IPS-NIHi11 (cell line): ENCODE results near the gene ARHGAP5.

Experiments used
- DNase-seq: peaks from one replicate; pipeline ENCODE4 v3.0.0; 2012; ENCODE audit warnings: mixed read lengths, low spot score

The ARHGAP5 gene

GRCh38 chr14:32075672-32076277 is 1.3 kb upstream of the ARHGAP5 start:
- peak; percentile 39 for DNase-seq

- DNase-seq: peak; percentile 90
Measured at GRCh38 chr14:32076278-32077080, 625 bp upstream of the ARHGAP5 start.

GRCh38 chr14:32078023-32078857 is 1.1 kb downstream of the ARHGAP5 start:
- peak; percentile 12 for DNase-seq

- no peak for DNase-seq
Measured at GRCh38 chr14:32078858-32079216, 1.7 kb downstream of the ARHGAP5 start.

- DNase-seq: no peak
Measured at GRCh38 chr14:32079264-32079663, 2.2 kb downstream of the ARHGAP5 start.

- no peak for DNase-seq
Measured at GRCh38 chr14:32080001-32080510, 3.0 kb downstream of the ARHGAP5 start.

- DNase-seq: no peak
Measured at GRCh38 chr14:32081901-32082300, 4.8 kb downstream of the ARHGAP5 start.

GRCh38 chr14:32083315-32083624 is 6.2 kb downstream of the ARHGAP5 start:
- no peak for DNase-seq

- DNase-seq: no peak
Measured at GRCh38 chr14:32083789-32084188, 6.7 kb downstream of the ARHGAP5 start.

GRCh38 chr14:32085182-32085844 is 8.2 kb downstream of the ARHGAP5 start:
- DNase-seq: no peak

GRCh38 chr14:32085845-32086383 is 8.8 kb downstream of the ARHGAP5 start:
- DNase-seq: no peak

- DNase-seq: peak; percentile 9
Measured at GRCh38 chr14:32087173-32087861, 10.2 kb downstream of the ARHGAP5 start.

- no peak for DNase-seq
Measured at GRCh38 chr14:32087907-32088306, 10.8 kb downstream of the ARHGAP5 start.

GRCh38 chr14:32090686-32091085 is 13.6 kb downstream of the ARHGAP5 start:
- DNase-seq: no peak

- DNase-seq: no peak
Measured at GRCh38 chr14:32099473-32099872, 22.4 kb downstream of the ARHGAP5 start.

GRCh38 chr14:32100175-32100574 is 23.1 kb downstream of the ARHGAP5 start:
- DNase-seq: no peak

- DNase-seq: no peak
Measured at GRCh38 chr14:32102152-32102787, 25.2 kb downstream of the ARHGAP5 start.

- DNase-seq: no peak
Measured at GRCh38 chr14:32102968-32103367, 25.9 kb downstream of the ARHGAP5 start.

- no peak for DNase-seq
Measured at GRCh38 chr14:32104308-32104707, 27.2 kb downstream of the ARHGAP5 start.

- DNase-seq: no peak
Measured at GRCh38 chr14:32104803-32105202, 27.7 kb downstream of the ARHGAP5 start.
